NAMALWA (cell line): ENCODE results near the gene STUB1.

ENCODE experiments used
- DNase-seq: peaks from one replicate; pipeline ENCODE4 v3.0.0-alpha.2; 2015; ENCODE audit warnings: low spot score

STUB1 gene

DNA sequence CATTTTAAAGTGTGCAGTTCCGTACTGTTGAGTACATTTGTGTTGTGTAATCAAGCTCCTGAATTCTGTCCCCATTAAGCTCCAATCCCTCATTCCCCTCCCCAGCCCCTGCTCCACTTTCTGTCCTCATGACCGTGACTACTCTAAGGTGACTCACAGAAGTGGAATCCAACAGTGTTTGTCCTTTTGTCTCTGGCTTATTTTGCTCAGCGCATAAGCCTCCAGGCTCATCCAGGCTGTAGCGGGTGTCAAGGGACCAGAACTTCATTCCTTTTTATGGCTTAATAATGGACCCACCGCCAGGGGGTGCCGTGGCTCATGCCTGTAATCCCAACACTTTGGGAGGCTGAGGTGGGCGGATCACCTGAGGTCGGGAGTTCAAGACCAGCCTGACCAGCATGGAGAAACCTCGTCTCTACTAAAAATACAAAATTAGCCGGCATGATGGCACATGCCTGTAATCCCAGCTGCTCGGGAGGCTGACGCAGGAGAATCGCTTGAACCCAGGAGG lies 32.6 kb downstream of the STUB1 start:
- DNase-seq, result peak; percentile 53

- DNase-seq, result no peak
Observed at GRCh38 chr16:714079-714478, 33.9 kb downstream of the STUB1 start.

GRCh38 chr16:714558-715476 lies 34.6 kb downstream of the STUB1 start, which contains the start of gene METRN:
TSS of gene METRN (plus strand) at chr16:715118. CDS start at chr16:715290, 172 bp downstream.
- peak; percentile 79 for DNase-seq

- DNase-seq, result no peak
Observed at GRCh38 chr16:715477-716199, 35.4 kb downstream of the STUB1 start.

- DNase-seq, result no peak
Observed at GRCh38 chr16:716200-716568, 36.0 kb downstream of the STUB1 start.

DNA sequence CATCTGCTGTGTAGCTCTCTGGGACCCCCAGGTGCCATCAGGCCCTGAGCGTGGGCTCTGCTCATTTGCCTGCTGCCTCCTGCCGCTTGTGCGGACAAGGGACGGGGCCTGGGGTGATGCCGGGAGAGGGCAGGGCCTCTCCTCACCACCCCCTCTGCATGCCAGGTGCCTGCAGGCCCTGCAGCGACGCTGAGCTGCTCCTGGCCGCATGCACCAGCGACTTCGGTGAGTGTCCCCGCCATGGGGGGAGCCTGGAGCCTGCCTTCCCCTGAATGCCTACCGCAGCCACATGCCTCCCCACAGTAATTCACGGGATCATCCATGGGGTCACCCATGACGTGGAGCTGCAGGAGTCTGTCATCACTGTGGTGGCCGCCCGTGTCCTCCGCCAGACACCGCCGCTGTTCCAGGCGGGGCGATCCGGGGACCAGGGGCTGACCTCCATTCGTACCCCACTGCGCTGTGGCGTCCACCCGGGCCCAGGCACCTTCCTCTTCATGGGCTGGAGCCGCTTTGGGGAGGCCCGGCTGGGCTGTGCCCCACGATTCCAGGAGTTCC lies 36.6 kb downstream of the STUB1 start:
- no peak for DNase-seq

DNA sequence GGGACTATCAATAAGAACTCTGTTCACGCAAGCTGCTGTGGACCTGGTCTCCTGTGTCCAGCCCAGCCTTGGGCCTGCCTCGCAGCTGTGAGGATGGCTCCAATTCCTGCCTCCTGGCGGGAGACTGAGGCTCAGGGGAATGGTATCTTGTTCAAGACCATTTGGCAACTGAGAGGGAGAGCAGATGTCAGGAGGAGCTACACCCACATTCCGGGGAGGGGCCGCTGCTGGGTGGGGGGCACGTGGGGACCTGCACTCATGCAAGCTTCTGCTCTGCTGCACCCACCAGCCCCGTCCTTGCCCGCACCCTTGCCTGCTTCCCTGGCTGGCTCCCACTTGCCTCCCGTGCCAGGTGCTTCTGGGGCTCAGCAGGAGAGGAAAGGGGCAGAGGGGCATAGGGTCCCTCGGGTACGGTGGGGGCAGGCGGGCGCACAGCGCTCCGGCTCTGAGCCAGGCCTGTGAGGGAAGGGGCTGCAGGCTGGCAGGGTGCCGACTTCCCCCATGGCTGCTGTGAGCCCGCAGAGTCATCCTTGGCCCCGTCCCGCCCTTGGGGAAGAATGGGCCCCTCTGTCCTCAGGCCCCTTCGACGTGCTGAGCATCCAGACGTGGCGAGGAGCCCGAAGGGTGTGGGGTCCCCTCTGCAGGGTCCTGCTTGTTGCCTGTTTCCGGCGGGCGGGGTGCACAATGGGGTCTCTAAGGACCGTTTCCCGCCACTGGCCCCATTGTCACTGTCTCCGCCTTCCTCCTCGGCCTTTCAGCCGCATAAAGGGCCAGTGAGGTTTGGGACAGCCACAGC lies 37.4 kb downstream of the STUB1 start:
- DNase-seq, result no peak

- no peak for DNase-seq
Observed at GRCh38 chr16:718389-718788, 38.2 kb downstream of the STUB1 start.

- DNase-seq, result no peak
Observed at GRCh38 chr16:718922-719321, 38.7 kb downstream of the STUB1 start.

GRCh38 chr16:719815-720446 lies 39.7 kb downstream of the STUB1 start:
- DNase-seq, result no peak

DNA sequence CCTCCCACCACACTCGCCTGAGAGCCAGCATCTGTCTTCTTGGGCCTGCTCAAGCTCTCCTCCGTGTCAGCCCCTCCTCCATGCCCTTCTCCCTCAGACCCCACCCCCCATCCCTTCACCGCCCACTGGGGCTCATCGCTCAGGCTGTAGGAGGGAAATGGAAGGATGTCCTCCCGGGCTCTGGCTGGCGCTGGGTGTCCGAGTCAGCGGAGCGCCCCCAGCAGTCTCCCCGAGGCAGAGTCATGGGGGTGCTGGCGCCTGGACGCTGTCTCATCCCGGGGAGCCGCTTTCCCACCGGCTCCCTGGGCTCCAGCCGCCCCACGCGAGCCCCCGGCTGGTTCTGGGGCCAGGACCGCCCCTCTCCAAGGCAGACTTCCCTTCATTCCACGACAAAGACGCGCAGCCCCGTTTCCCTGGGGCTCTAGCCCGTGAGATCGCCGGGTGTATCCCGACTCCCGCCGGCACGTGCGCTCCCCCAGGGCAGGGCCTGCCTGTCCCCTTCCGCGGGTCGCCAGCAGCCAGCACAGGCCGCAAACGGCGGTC lies 40.3 kb downstream of the STUB1 start:
- peak; percentile 86 for DNase-seq

- DNase-seq, result peak; percentile 94
Observed at GRCh38 chr16:720990-721764, 41.0 kb downstream of the STUB1 start, which contains the start of gene ANTKMT. TSS of gene ANTKMT (plus strand) at chr16:721146. CDS start at chr16:721275, 129 bp downstream.

GRCh38 chr16:721765-722540 lies 41.7 kb downstream of the STUB1 start:
- DNase-seq, result no peak

DNA sequence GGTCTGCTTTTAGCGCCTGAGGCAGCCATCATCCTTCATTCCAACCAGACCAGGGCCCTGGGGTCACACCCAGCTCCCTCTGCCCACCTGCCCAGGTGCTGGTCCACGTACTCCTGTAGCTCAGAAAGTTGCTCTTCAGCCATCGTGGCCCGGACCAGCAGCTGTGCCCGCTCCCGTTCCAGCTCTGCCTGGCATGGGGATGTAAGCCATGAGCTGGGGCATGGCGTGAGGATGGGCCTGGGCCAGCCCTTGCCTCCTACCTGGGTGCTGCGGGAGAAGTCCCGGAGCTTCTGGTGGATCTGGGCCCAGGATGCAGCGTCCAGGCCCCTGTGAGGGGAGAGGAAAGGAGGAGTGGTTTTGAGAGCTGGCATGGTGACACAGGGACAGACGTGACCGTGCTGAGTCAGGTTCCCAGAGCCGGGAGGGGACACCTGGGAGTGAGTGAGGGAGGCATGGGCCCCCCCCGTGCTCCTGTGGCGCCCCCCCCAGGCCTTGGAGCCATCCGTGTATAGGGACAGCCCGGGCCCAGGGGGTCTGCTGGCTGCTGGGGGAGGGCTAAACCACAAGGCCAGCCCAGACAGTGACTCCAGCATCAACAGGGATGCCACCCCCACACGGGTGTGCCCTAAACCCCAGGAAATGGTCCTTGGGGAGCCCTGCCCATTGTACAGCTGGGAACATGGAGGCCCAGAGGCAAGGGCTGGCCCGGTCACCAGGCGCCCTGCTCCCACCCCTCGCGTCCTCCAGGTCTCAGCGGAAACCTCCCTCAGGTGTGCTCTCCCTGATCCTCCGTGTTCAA lies 42.8 kb downstream of the STUB1 start:
- DNase-seq, result no peak

DNA sequence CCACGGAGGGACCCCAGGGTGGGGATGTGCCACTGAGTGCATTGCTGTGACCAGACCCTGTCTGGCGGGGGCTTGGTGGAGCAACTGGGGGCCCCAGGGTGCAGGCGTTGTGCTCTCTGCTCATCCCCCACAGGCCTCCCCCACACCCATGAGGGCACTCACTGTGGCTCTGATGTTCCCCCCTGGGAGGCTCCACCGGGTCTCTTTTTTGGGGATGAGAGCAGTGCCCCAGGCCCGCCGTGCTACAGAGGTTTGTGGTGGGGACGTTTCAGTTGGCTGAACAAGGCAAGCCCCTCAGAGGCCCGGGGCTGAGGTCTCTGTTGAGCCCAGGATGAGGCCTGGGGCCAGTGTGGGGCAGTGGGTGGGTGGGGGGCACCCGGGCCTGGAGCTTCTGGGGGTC lies 43.5 kb downstream of the STUB1 start:
- DNase-seq, result no peak

DNA sequence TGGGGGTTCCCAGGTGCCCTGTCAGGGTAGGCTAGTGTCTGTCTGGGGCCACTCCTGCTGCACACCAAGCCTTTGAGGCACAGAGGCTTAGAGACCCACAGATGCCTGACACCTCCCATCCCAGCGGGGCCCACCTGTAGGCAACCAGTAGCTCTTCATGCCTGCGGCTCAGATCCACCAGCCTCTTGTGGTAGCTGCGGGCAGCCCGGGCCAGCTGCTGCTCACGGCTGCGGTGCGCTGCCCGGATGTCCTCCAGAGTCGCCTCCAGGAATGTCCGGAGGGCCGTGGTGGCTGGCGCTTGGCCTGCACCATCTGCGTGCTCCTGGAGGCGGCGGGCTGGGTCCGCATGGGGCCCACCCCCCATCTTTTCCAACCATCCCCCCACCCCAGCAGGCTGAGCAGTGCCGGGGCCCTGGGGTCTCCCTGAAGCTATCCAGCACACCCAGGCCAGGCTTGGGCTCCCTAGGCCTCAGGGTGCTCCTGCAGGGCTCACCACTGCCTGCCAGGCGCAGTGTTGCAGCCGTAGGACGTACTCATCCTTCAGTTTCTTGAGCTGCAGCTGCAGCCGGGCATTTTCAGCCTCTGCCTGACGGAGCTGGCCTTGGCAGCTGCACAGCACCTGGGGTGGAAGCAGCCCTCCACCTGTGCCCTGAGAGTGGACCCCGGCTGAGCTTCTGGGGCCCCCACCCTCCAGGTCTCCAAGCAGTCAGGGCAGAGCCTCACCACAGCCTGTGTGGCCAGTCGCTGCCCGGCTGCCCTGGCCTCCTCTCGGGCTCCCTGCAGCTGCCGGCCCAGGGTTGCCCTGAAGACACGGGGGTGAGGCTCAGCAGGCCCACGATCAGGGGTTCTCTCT lies 44.2 kb downstream of the STUB1 start:
- peak; percentile 71 for DNase-seq

GRCh38 chr16:725041-725376 lies 44.8 kb downstream of the STUB1 start:
- no peak for DNase-seq
